Muscle layer of colon (tissue), 2 donors: Measurements from ENCODE around the gene MPL.
A peak's percentile ranks its signal among the peaks of the same experiment; 100 is the strongest.

Experiments
- H3K27ac ChIP-seq: one replicate; pipeline ENCODE4 v1.7.0; 2013; ENCODE audit warnings: low read depth, mild to moderate bottlenecking, low read length, moderate library complexity
- H3K27me3 ChIP-seq, 2 donors: one replicate each; pipeline ENCODE4 v1.7.0; 2013; ENCODE audit warnings: low read length in 2 of 2, mild to moderate bottlenecking in 2 of 2; ENCODE audit not compliant: insufficient read depth in 2 of 2, control insufficient read depth in 1 of 2
- H3K36me3 ChIP-seq: one replicate; pipeline ENCODE4 v1.7.0; 2013; ENCODE audit warnings: mild to moderate bottlenecking, low read length; ENCODE audit not compliant: insufficient read depth
- H3K4me1 ChIP-seq: one replicate; pipeline ENCODE4 v1.7.0; 2013; ENCODE audit warnings: mild to moderate bottlenecking, low read length; ENCODE audit not compliant: insufficient read depth
- H3K4me3 ChIP-seq, 2 donors: one replicate each; pipeline ENCODE4 v1.7.0; 2013; ENCODE audit warnings: low read length in 2 of 2, low read depth in 1 of 2, mild to moderate bottlenecking in 1 of 2, moderate library complexity in 1 of 2
- H3K9ac ChIP-seq: one replicate; pipeline ENCODE4 v1.7.0; 2013; ENCODE audit warnings: low read length
- H3K9me3 ChIP-seq: one replicate; pipeline ENCODE4 v1.7.0; 2013; ENCODE audit warnings: mild to moderate bottlenecking, low read length
- donor health status: abdominal sarcoma.
- donor health status: Adenocarcinoma of cecum.

The MPL gene

DNA sequence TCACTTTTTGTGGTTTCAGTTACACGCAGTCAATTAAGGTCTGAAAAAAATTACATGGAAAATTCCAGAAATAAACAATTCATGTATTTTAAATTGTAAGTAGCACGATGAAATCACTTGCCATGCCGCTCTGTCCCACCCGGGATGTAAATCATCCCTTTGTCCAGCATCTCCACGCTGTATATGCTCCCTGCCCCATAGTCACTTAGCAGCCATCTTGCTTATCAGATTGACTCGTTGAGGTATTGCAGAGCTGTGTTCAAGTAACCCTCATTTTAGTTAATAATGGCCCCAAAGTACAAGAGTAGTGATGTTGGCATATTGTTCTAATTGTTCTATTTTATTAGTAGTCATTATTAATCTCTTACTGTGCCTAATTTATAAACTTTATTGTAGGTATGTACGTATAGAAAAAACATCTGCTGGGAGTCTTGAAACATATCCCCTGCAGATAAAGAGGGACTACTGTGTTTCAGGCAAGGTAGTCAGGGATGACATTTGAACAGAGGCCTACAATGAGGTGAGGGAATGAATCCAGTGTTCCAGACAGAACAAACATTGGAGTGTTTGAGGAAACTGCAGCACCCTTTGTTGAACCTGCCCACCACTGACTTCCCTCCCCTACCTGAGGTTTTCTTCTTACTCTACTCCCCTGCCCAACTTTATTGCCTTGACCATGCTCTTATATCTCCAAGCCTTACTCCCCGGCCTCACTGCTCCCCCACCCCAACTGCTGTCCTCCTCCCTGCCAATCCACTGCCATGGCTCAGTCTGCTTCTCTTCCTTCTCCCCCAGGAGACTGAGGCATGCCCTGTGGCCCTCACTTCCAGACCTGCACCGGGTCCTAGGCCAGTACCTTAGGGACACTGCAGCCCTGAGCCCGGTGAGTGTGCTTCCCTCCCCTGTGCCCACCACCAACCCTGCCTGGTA lies 14.1 kb downstream of the MPL start:
- no peak overlapping the region for H3K27ac ChIP-seq
- no peaks in the 10 kb centered on the region for H3K36me3 ChIP-seq
- no peak overlapping the region for H3K4me3 ChIP-seq
- H3K9ac ChIP-seq, result no peak overlapping the region
- H3K9me3 ChIP-seq, result no peaks in the 10 kb centered on the region
- H3K27me3 ChIP-seq, result no peaks in the 10 kb centered on the region
- H3K4me1 ChIP-seq, result peaks cover 12% of the 10 kb centered on the region

- Histone ChIP-seq H3K27ac (no peak overlapping the region), H3K4me1 (peaks cover 12% of the 10 kb centered on the region), H3K4me3 (no peak overlapping the region), H3K9ac (no peak overlapping the region), H3K36me3 (no peaks in the 10 kb centered on the region), H3K9me3 (no peaks in the 10 kb centered on the region), H3K27me3 (no peaks in the 10 kb centered on the region)
Observed at GRCh38 chr1:43352351-43352705, 14.7 kb downstream of the MPL start.

- no peak overlapping the region for H3K9ac ChIP-seq
- H3K4me3 ChIP-seq, result no peak overlapping the region
- H3K36me3 ChIP-seq, result no peaks in the 10 kb centered on the region
- no peaks in the 10 kb centered on the region for H3K27me3 ChIP-seq
- H3K4me1 ChIP-seq, result peaks cover 14% of the 10 kb centered on the region
- no peaks in the 10 kb centered on the region for H3K9me3 ChIP-seq
- no peak overlapping the region for H3K27ac ChIP-seq
Observed at GRCh38 chr1:43352881-43353280, 15.3 kb downstream of the MPL start.

- peaks cover 24% of the 10 kb centered on the region for H3K4me1 ChIP-seq
- H3K27ac ChIP-seq, result no peak overlapping the region
- H3K27me3 ChIP-seq, result no peaks in the 10 kb centered on the region
- no peak overlapping the region for H3K4me3 ChIP-seq
- no peaks in the 10 kb centered on the region for H3K9me3 ChIP-seq
- no peak overlapping the region for H3K9ac ChIP-seq
- H3K36me3 ChIP-seq, result no peaks in the 10 kb centered on the region
Observed at GRCh38 chr1:43354471-43354870, 16.9 kb downstream of the MPL start.

DNA sequence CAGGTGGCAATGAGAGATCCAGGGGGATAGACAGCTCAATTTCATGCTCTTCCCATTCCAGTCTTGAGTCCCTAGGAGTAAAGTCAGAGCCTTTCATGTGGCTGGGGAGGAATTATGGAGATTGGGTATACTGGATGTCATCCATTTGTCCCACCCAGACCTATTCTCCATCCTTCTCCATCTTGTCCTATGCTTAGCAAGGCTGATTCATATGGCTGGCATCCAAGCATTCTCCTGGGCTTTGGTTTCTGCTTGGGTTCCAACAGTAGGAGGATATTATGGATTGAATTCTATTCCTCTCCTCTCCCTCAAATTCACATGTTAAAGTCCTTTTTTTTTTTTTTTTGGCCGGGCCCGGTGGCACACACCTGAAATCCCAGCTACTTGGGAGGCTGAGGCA lies 17.3 kb downstream of the MPL start:
- no peaks in the 10 kb centered on the region for H3K27me3 ChIP-seq

DNA sequence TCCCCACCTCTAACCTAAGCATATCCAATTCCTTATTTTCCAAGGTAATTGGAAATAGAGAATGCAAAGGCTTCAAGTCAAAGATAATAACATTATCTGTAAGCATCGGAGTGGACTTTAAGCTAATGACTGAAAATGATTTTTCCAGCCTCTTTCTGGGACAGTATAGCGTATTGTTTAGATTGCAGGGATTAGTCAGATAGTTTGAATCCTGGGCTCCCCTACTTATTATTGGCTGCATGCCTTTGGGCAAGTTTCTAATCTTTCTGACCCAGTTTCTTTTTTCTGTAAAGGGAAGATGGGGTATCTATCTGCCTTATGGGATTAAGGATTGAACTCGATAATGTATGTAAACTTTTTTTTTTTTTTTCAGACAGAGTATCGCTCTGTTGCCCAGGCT lies 19.6 kb downstream of the MPL start:
- Histone ChIP-seq H3K36me3 (peaks cover 6% of the 10 kb centered on the region), H3K4me3 (no peak overlapping the region), H3K9me3 (no peaks in the 10 kb centered on the region), H3K27ac (no peak overlapping the region), H3K4me1 (peaks cover 13% of the 10 kb centered on the region), H3K27me3 (no peaks in the 10 kb centered on the region), H3K9ac (no peak overlapping the region)

More for the DNA sequence above, 17.3 kb downstream of the MPL start:
- no peak overlapping the region for H3K27ac ChIP-seq
- no peak overlapping the region for H3K4me3 ChIP-seq
- H3K9me3 ChIP-seq, result no peaks in the 10 kb centered on the region
- H3K4me1 ChIP-seq, result peaks cover 19% of the 10 kb centered on the region
- H3K36me3 ChIP-seq, result no peaks in the 10 kb centered on the region
- no peak overlapping the region for H3K9ac ChIP-seq

DNA sequence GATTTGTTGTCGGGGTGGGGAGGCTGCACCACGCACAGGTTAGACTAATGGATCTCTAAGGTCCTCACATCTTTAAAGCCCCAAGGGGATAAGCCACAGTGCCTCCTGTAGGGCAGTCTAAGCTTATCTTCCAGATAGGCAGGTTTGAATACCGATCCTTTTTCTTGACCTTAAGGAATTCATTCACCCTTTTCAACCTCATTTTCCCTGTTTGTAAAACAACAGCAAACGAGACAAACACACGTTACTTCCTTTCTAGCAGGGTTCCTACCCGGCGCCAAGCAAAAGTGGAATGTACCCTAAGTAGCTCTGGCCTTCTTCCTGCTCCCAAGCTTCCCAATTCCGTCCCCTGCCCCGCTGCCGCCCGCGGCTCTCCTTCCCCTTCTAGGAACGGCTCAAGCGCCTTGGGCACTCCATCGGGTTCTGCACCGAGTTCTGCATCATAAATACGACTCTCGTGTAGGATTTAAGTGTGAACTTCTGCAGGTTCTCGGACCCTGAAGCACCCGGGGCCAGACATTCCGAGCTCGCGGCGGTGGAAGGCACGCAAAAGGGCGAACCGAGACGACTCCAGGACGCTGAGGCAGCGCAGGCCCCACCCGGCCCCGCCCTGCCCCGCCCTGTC lies 20.6 kb downstream of the MPL start:
- peak overlapping the region; percentile 88 for H3K9ac ChIP-seq
- H3K9me3 ChIP-seq, result no peaks in the 10 kb centered on the region
- no peaks in the 10 kb centered on the region for H3K27me3 ChIP-seq
- peaks cover 13% of the 10 kb centered on the region for H3K4me1 ChIP-seq
- H3K27ac ChIP-seq, result peak overlapping the region; percentile 93
- peaks cover 14% of the 10 kb centered on the region for H3K36me3 ChIP-seq
- H3K4me3 ChIP-seq, result peak overlapping the region; percentile 52 to 96

DNA sequence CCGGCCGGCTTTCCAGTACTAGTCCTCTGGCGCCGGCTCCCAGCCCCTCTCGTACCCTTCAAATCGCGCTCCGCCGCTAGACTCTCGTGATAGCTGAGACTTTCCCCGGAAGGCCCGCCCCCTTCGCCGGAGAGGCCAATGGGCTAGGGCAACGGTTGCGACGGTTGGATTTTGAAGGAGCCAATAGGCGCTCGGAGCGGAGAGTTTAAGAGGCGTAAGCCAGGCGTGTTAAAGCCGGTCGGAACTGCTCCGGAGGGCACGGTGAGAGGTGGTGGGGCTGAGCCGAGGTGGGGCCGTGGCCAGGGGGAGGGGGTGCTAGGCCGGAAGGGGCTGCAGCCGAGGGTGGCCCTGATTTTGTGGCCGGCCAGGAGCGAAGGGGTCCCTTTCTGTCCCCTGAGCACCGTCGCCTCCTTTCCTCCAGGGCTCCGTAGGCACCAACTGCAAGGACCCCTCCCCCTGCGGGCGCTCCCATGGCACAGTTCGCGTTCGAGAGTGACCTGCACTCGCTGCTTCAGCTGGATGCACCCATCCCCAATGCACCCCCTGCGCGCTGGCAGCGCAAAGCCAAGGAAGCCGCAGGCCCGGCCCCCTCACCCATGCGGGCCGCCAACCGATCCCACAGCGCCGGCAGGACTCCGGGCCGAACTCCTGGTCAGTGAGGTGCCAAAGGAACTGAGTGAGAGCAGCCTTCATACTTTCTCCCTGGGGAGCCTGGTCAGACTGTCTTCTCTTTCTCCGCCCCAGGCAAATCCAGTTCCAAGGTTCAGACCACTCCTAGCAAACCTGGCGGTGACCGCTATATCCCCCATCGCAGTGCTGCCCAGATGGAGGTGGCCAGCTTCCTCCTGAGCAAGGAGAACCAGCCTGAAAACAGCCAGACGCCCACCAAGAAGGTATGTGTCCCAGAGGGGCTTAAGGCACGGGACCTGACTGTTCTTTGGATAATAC lies 21.4 kb downstream of the MPL start, which contains the start of gene CDC20:
Gene CDC20 (plus strand): TSS at position 236 of the 948 bp plus-strand sequence. CDS start 235 bp downstream, at position 471.
- Histone ChIP-seq H3K27me3 (no peaks in the 10 kb centered on the region), H3K4me1 (peaks cover 13% of the 10 kb centered on the region), H3K36me3 (peaks cover 22% of the 10 kb centered on the region), H3K27ac (peak within 1 kb of the TSS; percentile 93), H3K9me3 (no peaks in the 10 kb centered on the region), H3K9ac (peak within 1 kb of the TSS; percentile 88), H3K4me3 (peak within 1 kb of the TSS; percentile 52 to 96)

- Histone ChIP-seq H3K4me3 (no peak overlapping the region), H3K27ac (no peak overlapping the region), H3K9ac (no peak overlapping the region), H3K27me3 (no peaks in the 10 kb centered on the region), H3K4me1 (peaks cover 13% of the 10 kb centered on the region), H3K9me3 (no peaks in the 10 kb centered on the region), H3K36me3 (peaks cover 28% of the 10 kb centered on the region)
Observed at GRCh38 chr1:43359696-43360095, 22.1 kb downstream of the MPL start.

GRCh38 chr1:43360616-43361015 lies 23.0 kb downstream of the MPL start:
- Histone ChIP-seq H3K4me1 (peaks cover 13% of the 10 kb centered on the region), H3K9me3 (no peaks in the 10 kb centered on the region), H3K27me3 (no peaks in the 10 kb centered on the region), H3K4me3 (no peak overlapping the region), H3K36me3 (peaks cover 36% of the 10 kb centered on the region), H3K27ac (no peak overlapping the region), H3K9ac (no peak overlapping the region)
